Neural cell (in vitro differentiated cells): Measurements from ENCODE around the gene ZNF391. TPM values are rescaled to one million over a fixed set of nuclear protein-coding genes. Genes with fewer than 3 reads are reported as not detected.

Experiments used
- H2AFZ ChIP-seq: fragments of 200-600, 300-800 bp; sonication (generic), shearing (Covaris generic); 2 replicates; pipeline ENCODE4 v1.6.0; 2014; ENCODE audit warnings: low read depth, mild to moderate bottlenecking, antibody characterized with exemption, low read length, moderate library complexity
- H3F3A ChIP-seq: fragments of 200-600 bp; shearing (Covaris generic); 2 replicates; pipeline ENCODE4 v1.6.1; 2016; ENCODE audit warnings: mild to moderate bottlenecking, moderate library complexity, mixed read lengths, antibody characterized with exemption, low read length; ENCODE audit not compliant: insufficient read depth, poor library complexity, severe bottlenecking
- H3K27ac ChIP-seq: fragments of 200-600, 300-800 bp; sonication (generic), shearing (Covaris generic); 2 replicates; pipeline ENCODE4 v1.5.1; 2014; ENCODE audit warnings: mild to moderate bottlenecking, low read length, moderate library complexity
- H3K27me3 ChIP-seq: fragments of 300-800, 200-600 bp; sonication (generic), shearing (Covaris generic); 2 replicates; pipeline ENCODE4 v1.6.0; 2014; ENCODE audit warnings: mild to moderate bottlenecking, low read depth, low read length, moderate library complexity; ENCODE audit not compliant: insufficient read depth
- H3K36me3 ChIP-seq: fragments of 300-800, 200-600 bp; sonication (generic), shearing (Covaris generic); 2 replicates; pipeline ENCODE4 v1.5.1; 2014; ENCODE audit warnings: mild to moderate bottlenecking, antibody characterized with exemption, low read length, moderate library complexity; ENCODE audit not compliant: insufficient read depth
- H3K4me2 ChIP-seq: fragments of 300-800, 200-600 bp; sonication (generic), shearing (Covaris generic); 2 replicates; pipeline ENCODE4 v1.6.0; 2014; ENCODE audit warnings: mild to moderate bottlenecking, low read length
- H3K4me3 ChIP-seq: fragments of 300-800, 200-600 bp; sonication (generic), shearing (Covaris generic); 2 replicates; pipeline ENCODE4 v1.5.1; 2014; ENCODE audit warnings: mild to moderate bottlenecking, low read length, moderate library complexity
- H3K79me2 ChIP-seq: fragments of 200-600 bp; shearing (Covaris generic); replicated peaks from 2 replicates; pipeline ENCODE4 v1.6.0; 2014; ENCODE audit warnings: mild to moderate bottlenecking, low read length, moderate library complexity; ENCODE audit not compliant: insufficient read depth
- H3K9ac ChIP-seq: fragments of 300-800, 200-600 bp; sonication (generic), shearing (Covaris generic); 2 replicates; pipeline ENCODE4 v1.6.1; 2016; ENCODE audit warnings: mild to moderate bottlenecking, low read length, mixed read lengths
- H3K9me2 ChIP-seq: fragments of 200-600 bp; shearing (Covaris generic); 2 replicates; pipeline ENCODE4 v1.6.1; 2016; ENCODE audit warnings: mild to moderate bottlenecking, low read length, mixed read lengths; ENCODE audit not compliant: insufficient read depth
- H3K9me3 ChIP-seq: fragments of 200-600, 300-800 bp; sonication (generic), shearing (Covaris generic); 2 replicates; pipeline ENCODE4 v1.6.1; 2016; ENCODE audit warnings: mild to moderate bottlenecking, mixed run types, low read length, moderate library complexity, mixed read lengths
- H4K20me1 ChIP-seq: fragments of 200-600 bp; shearing (Covaris generic); 2 replicates; pipeline ENCODE4 v1.6.1; 2016; ENCODE audit warnings: mild to moderate bottlenecking, mixed run types; ENCODE audit not compliant: insufficient read depth
- EP300 ChIP-seq: fragments of 450-650 bp; conservative IDR thresholded peaks from 2 replicates; pipeline ENCODE4 v1.6.1; 2014; ENCODE audit warnings: antibody characterized with exemption, mild to moderate bottlenecking, moderate library complexity; ENCODE audit not compliant: poor library complexity, severe bottlenecking
- EZH2 ChIP-seq: fragments of 200-600, 300-800 bp; shearing (Covaris generic), sonication (generic); IDR thresholded peaks from 2 replicates; pipeline ENCODE4 v1.6.1; 2014; ENCODE audit warnings: antibody characterized with exemption, low read length, borderline replicate concordance, mild to moderate bottlenecking; ENCODE audit not compliant: insufficient read depth, poor library complexity, severe bottlenecking
- POLR2AphosphoS5 ChIP-seq: IDR thresholded peaks from 2 replicates; pipeline ENCODE4 v1.6.1; 2012
- RAD21 ChIP-seq: fragments of 450-650 bp; conservative IDR thresholded peaks from 2 replicates; pipeline ENCODE4 v1.6.1; 2014; ENCODE audit warnings: antibody characterized with exemption, mild to moderate bottlenecking, moderate library complexity
- REST ChIP-seq: IDR thresholded peaks from 2 replicates; pipeline ENCODE4 v1.6.1; 2012; ENCODE audit warnings: borderline replicate concordance
- SMC3 ChIP-seq: fragments of 450-650 bp; conservative IDR thresholded peaks from 2 replicates; pipeline ENCODE4 v1.6.1; 2014; ENCODE audit warnings: antibody characterized with exemption, mild to moderate bottlenecking, moderate library complexity; ENCODE audit not compliant: poor library complexity
- TAF1 ChIP-seq: IDR thresholded peaks from 2 replicates; pipeline ENCODE4 v1.6.1; 2012; ENCODE audit warnings: low read depth
- polyA plus RNA-seq: library from polyadenylated mRNA; depleted of rRNA; stranded (reverse); fragments of >200 nt; gene quantifications from 2 replicates; pipeline ENCODE4 v1.2.3, GENCODE V29; 2014
- TF ChIP-seq, protein P1 (sequence below): fragments of 450-650 bp; IDR thresholded peaks from 2 replicates; pipeline ENCODE4 v1.5.1; 2014; ENCODE audit warnings: antibody characterized with exemption, mild to moderate bottlenecking, moderate library complexity; ENCODE audit not compliant: poor library complexity, severe bottlenecking

The ZNF391 gene
- polyA plus RNA-seq, 1 donor from 2014 or later: 2.9 TPM

DNA sequence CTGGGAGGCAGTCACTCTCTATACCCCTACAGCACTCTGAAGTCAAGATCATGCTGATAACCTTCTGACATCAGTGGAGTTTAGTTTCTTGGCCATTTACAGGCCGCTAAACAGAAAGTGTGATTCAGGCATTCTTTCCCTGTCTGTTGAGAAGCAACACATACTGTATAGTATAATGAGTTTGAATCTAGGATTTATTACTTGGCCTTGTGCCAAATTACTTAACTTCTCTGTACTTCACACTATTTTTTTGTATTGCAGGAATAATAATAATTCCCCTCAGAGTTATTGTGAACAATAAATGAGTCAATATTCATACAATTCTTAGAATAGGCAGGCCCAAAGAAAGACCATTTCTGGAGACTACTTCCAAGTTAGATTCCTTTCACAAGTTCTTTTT, 4.1 kb downstream of the ZNF391 start:
- Histone ChIP-seq H3K27me3 (no peaks in the 10 kb centered on the region), H3K4me3 (no peak overlapping the region), H3K4me2 (no peak overlapping the region), H3F3A (no peaks in the 10 kb centered on the region), H3K36me3 (no peaks in the 10 kb centered on the region), H3K79me2 (no peaks in the 10 kb centered on the region), H3K9ac (no peak overlapping the region), H3K9me3 (no peaks in the 10 kb centered on the region), H2AFZ (no peak overlapping the region), H3K9me2 (no peaks in the 10 kb centered on the region), H3K27ac (no peak overlapping the region), H4K20me1 (no peaks in the 10 kb centered on the region)
- no peak for TF ChIP-seq REST
- TF ChIP-seq RAD21: no peak
- TF ChIP-seq TAF1: no peak
- TF ChIP-seq EZH2: no peak
- no peak for TF ChIP-seq SMC3
- TF ChIP-seq, protein P1, sequence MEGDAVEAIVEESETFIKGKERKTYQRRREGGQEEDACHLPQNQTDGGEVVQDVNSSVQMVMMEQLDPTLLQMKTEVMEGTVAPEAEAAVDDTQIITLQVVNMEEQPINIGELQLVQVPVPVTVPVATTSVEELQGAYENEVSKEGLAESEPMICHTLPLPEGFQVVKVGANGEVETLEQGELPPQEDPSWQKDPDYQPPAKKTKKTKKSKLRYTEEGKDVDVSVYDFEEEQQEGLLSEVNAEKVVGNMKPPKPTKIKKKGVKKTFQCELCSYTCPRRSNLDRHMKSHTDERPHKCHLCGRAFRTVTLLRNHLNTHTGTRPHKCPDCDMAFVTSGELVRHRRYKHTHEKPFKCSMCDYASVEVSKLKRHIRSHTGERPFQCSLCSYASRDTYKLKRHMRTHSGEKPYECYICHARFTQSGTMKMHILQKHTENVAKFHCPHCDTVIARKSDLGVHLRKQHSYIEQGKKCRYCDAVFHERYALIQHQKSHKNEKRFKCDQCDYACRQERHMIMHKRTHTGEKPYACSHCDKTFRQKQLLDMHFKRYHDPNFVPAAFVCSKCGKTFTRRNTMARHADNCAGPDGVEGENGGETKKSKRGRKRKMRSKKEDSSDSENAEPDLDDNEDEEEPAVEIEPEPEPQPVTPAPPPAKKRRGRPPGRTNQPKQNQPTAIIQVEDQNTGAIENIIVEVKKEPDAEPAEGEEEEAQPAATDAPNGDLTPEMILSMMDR: no peak

GRCh38 chr6:27394073-27394472, 5.5 kb downstream of the ZNF391 start:
- H3K9me3 ChIP-seq: no peaks in the 10 kb centered on the region
- no peaks in the 10 kb centered on the region for H3K9me2 ChIP-seq
- no peak overlapping the region for H2AFZ ChIP-seq
- H3K27ac ChIP-seq: no peak overlapping the region
- no peaks in the 10 kb centered on the region for H4K20me1 ChIP-seq
- no peaks in the 10 kb centered on the region for H3K36me3 ChIP-seq
- H3K27me3 ChIP-seq: no peaks in the 10 kb centered on the region
- H3K4me3 ChIP-seq: no peak overlapping the region
- TF ChIP-seq, protein P1: no peak
- no peak for TF ChIP-seq EZH2
- no peak for TF ChIP-seq EP300
- no peak for TF ChIP-seq SMC3
- TF ChIP-seq POLR2AphosphoS5: no peak
- TF ChIP-seq TAF1: no peak
- TF ChIP-seq RAD21: no peak
- H3F3A ChIP-seq: no peaks in the 10 kb centered on the region
- H3K79me2 ChIP-seq: no peaks in the 10 kb centered on the region
- no peak overlapping the region for H3K9ac ChIP-seq
- H3K4me2 ChIP-seq: no peak overlapping the region
